Measurements from ENCODE around the gene SLC39A1.
"Not testable (repeated sequence)": the region's sequence is repeated elsewhere in the genome, so short reads cannot be mapped to it uniquely, and the experiment has no call there.

DNA sequence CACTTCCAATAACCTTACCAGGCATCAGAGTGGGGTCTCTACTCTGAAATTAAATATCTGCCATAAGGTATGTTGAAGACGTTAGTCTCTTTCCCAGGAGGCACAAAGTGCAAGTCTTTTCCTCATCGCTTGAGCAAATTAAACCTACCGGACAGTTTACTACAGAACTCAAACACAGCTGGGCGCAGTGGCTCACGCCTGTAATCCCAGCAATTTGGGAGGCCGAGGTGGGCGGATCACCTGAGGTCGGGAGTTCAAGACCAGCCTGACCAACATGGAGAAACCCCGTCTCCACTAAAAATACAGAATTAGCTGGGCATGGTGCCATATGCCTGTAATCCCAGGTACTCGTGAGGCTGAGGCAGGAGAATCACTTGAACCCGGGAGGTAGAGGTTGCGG, 15.8 kb upstream of the SLC39A1 start:
- TF ChIP-seq, protein P1, sequence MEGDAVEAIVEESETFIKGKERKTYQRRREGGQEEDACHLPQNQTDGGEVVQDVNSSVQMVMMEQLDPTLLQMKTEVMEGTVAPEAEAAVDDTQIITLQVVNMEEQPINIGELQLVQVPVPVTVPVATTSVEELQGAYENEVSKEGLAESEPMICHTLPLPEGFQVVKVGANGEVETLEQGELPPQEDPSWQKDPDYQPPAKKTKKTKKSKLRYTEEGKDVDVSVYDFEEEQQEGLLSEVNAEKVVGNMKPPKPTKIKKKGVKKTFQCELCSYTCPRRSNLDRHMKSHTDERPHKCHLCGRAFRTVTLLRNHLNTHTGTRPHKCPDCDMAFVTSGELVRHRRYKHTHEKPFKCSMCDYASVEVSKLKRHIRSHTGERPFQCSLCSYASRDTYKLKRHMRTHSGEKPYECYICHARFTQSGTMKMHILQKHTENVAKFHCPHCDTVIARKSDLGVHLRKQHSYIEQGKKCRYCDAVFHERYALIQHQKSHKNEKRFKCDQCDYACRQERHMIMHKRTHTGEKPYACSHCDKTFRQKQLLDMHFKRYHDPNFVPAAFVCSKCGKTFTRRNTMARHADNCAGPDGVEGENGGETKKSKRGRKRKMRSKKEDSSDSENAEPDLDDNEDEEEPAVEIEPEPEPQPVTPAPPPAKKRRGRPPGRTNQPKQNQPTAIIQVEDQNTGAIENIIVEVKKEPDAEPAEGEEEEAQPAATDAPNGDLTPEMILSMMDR (IDR thresholded peaks at IDR 0.05): not testable (repeated sequence)
- not testable (repeated sequence) for TF ChIP-seq POLR2A (IDR thresholded peaks at IDR 0.05)

All from testis (tissue), 2 donors.